ENCODE measurements around the gene GRM4.

The GRM4 gene

DNA sequence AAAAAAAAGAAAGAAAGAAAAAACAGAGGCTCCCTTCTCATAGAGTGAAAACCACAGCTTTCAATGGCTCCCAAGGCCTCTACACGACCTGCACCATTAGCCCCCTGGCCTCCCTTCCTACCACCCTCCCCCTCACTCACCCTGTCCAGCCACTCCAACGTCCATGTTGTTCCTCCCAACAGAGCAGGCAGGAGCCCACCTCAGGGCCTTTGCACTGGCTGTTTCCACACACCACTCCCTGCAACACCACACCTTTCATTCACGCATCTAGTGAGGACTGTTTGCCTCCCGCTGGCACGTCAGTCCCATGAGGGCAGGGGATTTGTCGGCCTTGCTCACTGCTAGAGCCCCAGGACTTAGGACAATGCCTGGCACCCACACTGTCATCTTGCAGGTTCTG, 39.5 kb downstream of the GRM4 start:
- no peak for DNase-seq

DNA sequence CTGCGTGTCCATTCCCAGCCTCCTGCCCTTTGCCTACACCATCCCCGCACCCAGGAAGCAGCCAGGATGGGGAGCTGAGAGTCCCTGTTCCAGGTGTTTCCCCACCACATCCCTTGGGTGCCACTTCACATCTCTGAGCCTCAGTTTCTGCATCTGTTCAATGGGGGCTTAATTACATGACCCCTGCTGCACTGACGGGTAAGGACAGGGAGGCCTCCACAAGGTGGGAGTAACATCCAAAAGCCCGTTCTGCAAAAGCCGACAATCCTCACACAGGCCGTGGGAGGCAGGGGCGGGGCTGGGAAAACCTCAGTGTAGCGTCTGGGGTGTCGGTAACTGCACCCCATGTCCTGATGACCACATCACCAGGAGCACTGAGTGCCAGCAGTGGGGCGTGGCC, 41.3 kb downstream of the GRM4 start:
- no peak for DNase-seq

DNA sequence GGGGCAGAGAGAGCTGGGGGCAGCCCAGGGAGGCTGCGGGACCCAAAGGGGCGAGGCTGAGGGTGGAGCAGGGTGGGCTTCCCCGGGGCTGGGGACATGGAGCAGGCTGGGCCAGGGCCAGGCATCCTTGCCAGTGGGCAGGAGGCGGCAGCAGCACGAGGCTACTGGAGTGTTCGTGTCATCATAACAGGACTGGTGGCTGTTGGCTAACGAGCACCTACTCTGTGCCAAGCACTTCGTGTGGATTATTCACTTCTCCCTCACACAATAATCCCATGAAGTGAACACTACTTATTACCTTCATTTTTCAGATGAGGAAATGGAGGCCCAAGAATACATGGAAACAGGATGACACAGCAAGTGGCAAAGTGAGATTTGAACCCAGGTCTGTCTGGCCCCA, 41.7 kb downstream of the GRM4 start:
- DNase-seq, result no peak

DNA sequence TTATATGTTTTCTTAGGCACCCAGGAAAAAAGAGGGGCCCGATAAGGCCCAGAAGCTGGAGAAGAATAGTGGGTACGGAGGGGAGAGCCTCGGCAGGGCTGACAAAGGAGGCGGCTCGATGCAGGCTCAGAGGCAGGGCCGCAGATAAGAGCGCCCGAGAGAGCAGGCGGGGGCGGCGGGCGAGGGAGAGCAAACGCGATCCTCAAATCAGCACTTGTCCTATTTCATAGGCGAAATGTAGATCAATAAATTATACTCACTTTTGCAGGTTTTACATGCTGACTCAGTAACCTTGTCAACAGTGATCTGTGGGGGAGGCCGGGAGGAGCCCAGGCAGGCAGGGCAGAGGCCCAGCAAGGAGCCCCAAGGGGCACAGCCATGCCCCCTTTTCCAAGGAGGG, 42.6 kb downstream of the GRM4 start:
- no peak for DNase-seq

DNA sequence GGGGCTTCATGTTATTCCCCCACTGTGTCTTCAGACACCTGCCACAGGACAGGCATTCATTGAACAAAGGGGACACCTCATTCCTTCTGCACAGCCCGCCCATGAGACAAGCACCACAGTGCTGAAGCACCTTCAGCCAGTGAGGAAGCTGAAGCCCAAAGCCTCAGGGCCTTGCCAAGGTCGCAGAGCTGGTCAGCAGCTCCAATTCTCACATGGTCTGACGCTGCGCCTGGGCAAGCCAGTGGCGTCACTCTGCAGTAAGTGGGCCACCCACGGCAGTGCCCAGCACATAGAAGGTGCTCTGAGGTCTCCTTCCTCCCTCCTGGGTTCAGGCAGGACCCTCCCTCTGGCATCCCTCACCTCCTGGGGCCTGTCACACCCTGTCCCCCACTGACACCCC, 43.2 kb downstream of the GRM4 start:
- DNase-seq, result no peak

DNA sequence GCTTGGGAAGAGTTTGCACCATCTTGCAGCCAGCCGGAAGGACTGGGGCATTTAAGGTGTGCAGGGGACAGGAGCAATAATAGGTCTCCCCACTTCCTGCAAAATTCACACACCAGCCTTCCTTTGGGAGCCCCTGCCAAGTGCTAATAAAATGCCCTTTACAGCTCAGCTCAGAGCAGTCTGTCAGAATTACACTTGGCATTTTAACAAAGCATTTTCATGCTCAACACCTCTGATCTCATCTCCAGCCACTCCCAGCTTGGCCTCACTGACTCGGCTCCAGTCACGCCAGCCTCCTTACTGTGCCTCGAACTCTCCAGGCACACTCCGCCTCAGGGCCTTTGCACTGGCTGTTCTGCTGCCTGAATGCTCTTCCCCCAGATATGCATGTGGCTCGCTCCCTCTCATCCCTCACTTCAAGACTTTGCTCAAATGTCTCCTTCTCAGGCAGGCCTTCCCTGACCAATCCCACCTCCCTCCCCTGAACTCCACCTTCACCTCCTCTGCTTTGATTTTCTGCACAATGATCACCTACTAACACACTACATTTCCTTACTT, 43.7 kb downstream of the GRM4 start:
- DNase-seq, result no peak

DNA sequence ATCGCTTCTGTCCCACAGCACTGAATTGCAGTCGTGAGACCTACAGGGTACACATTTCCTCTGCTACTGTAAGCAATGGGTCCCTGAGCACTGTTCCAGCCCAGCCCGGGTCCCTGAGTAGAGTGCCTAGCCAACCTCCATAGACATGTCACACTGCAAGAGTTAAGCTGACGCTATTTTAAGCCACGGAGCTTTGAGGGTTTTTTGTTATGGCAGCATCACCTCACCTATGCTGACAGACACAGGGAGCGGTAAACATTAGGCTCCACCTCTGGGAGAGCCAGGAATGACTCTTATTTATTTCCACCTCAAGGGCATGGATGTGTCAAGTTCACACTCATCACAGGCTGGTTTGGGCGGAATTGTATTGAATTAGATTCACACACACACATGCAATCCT, 45.1 kb downstream of the GRM4 start:
- DNase-seq, result no peak

DNA sequence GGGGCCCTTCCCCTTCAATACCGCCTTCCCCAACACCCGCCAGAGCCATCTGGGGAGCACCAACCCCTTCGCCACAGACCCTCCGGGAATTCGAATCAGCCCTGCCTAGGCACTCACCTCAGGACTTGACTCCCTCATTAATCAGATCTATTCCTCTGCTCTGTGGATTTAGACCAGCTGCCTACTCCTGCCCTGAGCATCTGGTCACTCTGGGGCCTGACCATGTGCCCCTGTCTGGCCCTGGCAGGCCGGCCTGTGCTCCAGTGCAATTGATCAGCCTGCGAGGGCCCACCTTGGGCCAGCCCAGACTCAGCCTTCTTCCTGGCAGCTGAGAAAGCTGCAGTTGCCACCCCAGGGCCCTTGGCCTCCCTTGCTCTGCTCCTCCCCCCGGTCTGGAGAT, 46.0 kb downstream of the GRM4 start:
- DNase-seq, result no peak

DNA sequence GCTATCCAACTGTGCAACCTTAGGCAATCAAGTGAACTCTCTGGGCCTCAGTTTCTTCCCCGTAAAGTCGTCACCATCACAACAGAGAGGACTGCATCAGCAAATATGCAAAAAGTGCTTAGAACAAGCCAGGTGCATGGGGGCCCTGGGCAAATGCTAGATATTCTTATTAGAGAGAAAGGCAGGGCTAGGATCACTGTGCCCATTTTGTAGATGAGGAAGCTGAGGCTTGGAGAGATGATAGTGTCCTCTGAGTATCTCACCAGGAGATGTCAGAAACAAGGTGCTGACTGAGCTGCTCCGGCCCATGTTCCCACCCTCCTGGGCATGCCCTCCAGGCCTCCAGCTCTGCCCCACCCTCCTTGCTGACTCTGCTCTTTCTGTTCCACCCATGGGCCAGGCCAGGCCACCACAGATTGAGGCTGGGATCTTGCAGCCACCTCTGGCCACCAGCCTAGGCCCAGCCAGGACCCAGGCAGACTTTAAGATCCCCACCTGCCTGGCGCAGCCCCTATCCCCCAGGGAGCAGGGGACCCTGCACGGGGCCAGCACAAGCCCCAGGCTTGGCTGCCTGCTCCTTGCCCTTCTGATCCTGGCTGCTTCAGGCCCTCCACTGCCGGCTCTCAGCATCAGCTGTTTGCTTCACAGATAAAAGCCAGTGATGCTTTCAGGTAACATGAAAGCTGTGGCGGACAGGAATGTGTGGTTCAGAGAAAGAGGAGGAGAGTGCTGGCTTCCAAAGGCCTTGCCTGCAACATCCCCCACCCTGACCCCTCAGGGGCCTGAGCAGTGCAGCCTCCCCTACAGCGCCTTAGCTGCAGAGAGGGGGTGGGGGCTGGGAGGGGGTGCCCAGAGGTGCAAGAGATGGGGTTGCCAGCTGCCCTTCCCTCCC, 47.6 kb downstream of the GRM4 start:
- DNase-seq, result no peak

DNA sequence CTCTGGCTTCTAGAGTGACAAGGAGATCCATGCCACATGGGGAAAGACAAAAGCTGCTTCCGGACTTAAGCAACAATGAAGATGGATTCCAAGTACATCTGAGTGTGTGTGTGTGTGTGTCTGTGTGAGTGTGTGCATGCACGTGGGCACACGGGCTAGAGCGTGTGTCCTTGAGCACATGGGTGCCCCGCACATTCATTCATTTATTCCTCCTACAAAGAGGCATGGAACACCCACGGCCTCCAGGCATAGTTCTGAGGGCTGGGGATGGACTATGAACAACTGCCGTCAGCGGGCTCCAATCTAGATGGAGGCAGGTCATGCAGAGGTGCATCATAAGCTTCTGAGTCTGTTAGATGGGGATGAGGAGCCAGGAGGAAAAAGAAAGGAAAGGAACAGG, 49.1 kb downstream of the GRM4 start:
- DNase-seq, result no peak

DNA sequence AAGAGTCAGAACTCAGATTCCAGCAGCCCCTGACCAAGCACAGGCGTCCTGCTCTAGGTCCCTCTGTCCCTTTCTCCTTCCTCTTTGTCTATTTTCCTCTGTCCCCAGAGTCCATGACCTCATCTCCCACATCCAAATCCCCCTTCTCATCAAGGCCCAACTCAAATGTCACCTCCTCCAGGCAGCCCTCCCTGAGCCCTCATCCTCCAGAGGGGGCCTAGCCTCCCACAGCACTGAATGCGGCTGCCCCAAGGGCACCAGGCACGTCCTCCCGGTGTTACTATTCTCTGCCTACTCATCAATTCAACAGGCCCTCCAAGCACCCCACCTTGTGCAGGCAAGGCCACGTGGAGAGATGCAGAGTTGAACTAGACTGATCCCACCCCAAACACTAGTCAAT, 49.7 kb downstream of the GRM4 start:
- no peak for DNase-seq

DNA sequence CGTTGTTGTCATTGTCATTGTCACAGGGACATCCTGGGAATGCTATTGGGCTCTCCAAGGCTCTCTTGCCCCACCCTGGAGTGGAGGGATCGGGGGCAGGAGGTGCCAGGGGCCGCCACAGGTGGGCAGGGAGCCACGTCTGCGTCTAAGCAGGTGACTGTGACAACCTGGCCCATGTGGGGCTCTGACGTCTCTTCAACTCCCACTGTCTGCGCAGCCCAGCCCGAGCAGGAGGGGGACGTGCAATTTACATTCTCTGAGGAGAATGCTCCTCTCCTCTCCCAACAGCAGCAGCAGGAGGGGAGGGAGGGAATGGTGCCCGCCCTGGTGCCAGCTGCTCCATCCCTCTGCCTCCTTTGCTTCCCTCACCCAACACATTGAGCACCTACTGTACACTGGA, 50.1 kb downstream of the GRM4 start:
- no peak for DNase-seq

DNA sequence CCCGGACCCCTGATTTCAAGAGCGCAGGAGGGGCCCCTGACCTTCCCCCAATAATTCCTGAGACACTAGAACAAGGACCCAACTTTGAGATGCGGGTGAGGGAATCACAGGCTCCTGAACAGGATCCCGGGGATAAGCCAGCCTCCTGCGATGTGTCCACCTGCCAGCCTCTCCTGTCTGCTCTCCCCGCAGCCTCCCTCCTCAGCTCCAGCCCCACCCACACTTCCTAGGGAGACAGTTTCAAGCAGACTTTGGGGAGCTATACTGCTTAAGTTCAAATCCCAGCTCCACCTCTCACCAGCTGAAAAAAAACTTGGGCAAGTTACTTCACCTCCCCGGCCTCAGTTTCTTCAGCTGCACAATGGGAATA, 50.8 kb downstream of the GRM4 start:
- DNase-seq, result no peak

DNA sequence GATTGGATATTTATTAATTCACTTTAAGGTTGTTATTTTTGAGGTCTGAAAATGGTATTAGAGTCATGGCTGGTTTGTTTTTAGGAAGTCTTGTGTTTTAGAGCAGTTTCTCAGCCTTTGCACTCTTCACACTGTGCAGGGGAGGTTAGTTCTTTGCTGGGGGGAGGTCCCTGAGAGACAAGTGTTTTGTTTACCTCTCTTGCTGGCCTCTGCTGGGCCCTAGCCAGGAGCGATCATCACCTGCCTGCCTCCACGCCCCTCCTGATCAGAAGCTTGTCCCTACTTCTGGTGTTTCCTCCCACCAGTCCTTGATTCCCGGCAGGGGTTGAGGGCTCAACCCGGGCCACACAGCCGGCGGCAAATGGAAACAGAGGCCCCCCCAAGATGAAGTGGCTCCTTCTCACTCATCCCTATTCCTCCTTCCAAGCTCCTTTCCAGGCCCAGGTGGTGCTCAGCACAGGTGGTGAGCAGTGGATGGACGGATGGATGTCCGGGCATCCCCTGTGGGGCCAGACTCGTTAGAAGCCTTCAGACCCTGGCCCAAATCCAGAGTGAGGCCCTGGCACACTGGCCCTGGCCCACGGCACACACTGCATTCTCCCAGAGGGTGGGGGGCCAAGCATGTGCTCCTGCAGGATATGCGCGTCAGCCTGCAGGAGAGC, 51.3 kb downstream of the GRM4 start:
- DNase-seq, result no peak

DNA sequence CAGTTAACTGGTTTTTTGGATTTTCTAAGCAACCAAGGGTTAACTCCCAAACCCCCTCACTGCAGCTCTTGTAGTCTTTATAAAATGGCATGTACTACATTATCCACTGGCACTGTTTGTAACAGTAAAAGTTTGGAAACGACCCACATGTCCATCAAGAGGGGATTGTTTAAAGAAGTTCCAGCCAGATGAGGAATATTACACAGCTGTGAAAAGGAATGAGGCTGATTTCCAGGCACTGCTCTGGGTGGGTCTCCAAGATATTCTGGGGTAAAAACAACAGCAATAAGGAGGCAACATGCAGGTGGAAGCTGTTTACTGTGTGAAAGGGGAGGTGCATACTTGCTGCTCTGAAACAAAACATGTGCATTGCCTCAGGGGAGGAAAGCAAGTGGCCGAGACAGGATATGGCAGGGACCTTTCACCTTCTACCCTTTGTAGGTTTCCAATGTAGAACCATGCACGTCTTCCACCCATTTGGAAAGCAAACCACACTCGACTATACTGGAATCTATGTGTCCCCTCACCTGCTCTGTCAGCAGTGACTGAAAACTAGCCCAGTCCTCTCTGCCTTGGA, 51.9 kb downstream of the GRM4 start:
- no peak for DNase-seq

DNA sequence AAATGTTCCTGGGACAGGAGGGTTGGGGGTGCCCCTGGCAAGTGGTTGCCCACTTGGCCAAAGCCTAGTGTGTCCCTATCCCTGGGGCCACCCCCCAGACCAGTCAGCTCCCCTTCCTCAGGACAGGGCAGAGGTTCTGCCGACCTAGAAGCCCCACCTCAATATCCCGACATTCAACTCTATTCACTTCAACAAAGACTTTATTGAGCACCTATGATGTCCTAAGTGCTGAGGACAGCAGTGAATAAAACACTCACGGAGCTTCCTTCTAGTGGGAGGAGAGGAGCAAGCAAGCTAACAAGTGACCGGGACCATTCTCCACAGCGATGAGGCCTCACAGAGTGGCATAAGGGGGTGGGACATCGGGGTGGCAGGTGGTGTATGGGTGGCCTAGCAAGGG, 52.7 kb downstream of the GRM4 start:
- no peak for DNase-seq

DNA sequence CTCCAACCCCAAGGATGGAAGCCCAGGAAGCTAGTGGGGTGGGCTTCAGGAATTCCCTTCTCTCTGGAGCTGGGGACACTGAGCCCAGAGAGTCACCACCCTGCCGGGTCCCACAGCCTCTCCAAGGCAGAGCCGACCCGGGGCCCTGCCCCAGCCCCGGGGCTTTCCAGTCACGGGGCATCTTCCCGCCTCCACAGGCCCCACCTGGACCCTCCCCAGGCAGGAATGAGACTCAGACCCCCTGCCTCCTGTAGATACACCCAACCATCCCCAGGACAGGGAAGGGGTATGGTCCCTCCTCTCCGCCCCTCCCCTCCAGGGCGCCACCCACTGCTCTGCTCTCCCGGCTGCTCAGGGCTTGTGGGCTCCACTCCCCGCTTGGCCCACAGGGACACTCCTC, 53.3 kb downstream of the GRM4 start:
- DNase-seq, result no peak

DNA sequence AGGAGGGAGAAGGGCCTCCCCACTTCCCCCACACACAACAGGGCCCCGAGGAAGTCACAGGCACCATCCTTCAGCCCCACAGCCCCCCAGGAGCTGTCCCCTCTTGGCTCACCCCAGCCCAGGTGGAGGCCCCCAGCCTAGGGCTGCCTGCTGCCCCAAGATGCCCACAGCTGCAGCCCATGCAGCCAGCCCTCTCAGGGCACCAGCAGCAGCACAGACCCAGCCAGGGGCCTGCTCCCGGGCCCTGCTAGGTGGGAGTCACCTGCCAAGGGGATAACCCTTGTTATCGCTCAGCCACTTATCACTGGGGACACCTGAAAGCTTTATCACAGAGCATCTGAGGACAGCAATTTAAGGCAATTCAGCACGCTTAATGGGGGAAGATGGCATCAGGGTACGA, 55.0 kb downstream of the GRM4 start:
- DNase-seq, result no peak

DNA sequence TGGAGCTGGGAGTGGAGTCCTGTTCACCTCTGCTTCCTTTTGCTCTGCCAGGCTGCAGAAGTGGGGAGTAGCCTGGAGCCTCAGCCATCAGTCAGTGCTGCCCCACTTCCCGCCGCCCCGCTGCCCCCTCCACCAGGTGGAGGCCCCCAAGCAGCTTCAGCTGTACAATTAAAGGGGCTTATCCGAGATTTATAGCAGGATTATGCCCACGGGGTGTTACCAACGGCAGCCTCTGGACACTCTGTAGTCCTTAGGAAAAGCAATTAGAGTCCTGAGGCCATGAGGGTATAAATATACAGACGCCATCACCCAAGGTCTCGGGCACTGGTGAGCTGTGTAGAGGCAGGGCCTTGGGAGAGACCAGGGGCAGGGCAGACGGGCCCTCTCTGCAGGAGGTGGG, 55.4 kb downstream of the GRM4 start:
- DNase-seq, result no peak

DNA sequence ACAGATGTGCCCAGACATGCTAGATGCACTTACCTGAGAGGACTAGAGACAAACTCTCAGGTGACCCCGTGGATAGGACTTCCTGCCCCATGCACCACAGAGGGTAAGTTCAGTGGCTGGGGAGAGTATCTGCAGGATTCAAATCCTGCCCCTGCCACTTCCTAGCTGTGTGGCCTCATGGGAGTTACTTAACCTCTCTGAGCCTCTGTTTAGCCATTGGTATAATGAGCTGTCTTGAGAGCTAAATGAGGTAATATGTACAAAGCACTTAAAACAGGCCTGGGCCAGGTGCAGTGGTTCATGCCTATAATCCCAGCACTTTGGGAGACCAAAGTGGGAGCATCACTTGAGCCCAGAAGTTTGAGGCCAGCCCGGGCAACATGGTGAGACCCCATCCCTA, 59.3 kb downstream of the GRM4 start:
- no peak for DNase-seq

DNA sequence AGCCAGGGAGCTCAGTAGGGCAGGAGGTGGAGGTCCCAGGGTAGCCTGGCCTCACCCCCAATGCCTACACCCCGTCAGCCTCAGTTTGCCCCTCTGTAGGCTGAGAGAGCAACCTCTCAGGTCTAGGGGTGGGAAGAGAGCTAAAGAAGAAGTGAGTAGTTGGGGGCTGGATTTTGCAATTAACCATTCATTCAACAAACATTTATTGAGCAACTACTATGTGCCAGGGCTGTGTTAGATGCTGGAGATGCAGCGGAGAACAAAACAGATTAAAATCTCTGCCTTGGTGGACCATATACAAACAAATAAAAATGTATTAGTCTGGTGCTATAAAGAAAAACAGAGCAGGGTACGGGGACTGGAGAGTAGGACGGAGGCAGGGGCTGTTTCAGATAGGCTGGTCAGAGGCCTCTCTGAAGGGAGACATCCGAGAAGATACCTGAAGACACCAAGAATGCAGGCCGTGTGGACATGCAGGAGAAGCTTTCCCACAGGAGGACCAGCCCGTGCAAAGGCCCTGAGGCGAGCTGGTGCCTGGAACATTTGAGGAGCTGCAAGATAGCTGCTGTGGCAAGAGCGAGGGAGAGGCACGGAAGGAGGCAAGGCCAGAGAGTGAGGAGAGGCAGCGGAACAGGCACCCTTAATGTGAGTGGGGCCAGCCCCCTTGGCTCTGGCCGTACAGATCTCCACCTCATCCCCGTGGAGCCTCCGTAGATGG, 60.3 kb downstream of the GRM4 start:
- DNase-seq, result no peak

DNA sequence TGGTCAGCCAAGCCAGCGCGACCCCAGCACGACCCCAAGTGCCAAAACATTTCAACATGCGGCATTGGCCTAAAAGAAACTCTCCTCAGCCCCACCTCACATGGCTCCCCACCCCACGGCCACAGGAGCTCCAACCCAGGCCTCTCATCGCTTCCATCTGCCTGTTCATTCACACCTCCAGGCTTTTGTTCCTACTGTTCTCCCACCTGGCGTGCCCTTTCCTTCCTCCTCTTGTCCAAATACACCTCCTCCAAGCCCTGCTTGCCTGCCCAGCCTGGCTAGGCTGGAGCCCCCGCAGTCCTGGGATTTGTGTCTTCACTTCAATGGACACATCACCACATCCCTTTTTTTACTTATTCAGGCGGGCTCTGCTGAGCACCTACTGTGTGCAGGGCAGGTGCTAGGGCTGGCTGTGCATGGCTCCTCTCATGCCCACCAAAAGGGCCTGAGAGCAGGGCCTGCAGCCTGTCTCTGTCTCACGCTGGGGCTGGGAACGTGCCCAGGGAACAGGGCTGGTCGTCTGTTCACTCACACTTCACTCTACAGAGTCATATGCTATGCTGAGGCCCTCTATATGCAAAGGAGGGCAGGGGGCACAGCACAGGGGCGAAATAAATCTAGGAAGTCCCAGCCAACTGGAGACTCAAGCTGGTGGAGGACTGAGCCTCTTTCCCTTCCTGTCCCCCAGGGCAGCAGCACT, 61.1 kb downstream of the GRM4 start:
- no peak for DNase-seq

Measured in activated CD4-positive, alpha-beta T cell treated with anti-CD3 and anti-CD28 coated beads, Interleukin-2, amount 50 U/mL, for 48 hours (primary cell).